ENCODE measurements around the gene LCE3B. TPM values are rescaled to one million over a fixed set of nuclear protein-coding genes. Genes with fewer than 3 reads are reported as not detected.
"Not testable (repeated sequence)": the region's sequence is repeated elsewhere in the genome, so short reads cannot be mapped to it uniquely, and the experiment has no call there.

The LCE3B gene, protein sequence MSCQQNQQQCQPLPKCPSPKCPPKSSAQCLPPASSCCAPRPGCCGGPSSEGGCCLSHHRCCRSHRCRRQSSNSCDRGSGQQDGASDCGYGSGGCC
- total RNA-seq = not detected
- not detected for polyA plus RNA-seq
- total RNA-seq = 0 reads per million in 6 experiments

- Mint-ChIP-seq H3K36me3 (peaks cover 0 to 3% (median 0%) of the 10 kb centered on the region in 3 donors), H3K27me3 (peaks cover 0 to 21% (median 9%) of the 10 kb centered on the region in 5 donors), H3K4me1 (no peaks in the 10 kb centered on the region), H3K9me3 (peaks cover 0 to 12% (median 6%) of the 10 kb centered on the region in 9 donors), H3K4me3 (no peak within 1 kb of the TSS), H3K27ac (peak within 1 kb of the TSS in 1 of 10 donors; percentile 18)
- POLR2A ChIA-PET = no interaction called here
- ATAC-seq (no peak), DNase-seq (no peak)
These were observed at the start of gene LCE3B for GRCh38 chr1:152613511-152613910. LCE3B (plus strand) TSS chr1:152613811; CDS start chr1:152613811, 0 bp downstream.

DNA sequence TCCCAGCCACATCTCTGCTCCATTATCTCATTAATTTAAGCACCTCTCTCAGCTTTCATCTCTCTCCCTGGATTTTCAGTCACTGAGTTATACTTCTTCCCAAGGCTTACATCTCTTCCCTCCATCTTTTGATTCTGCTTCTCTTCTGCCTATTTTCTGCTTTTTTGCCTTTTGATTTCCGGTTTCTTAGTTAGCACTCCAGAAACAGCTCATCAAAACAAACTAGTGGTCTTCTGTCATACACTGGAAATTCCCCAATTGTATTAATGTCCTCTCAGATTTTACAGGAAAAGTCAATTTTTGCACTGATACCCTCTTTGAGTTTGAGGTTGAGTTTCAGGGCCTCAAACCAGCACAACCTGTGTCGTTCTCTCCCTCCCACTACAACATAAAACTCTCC lies 48.5 kb upstream of the LCE3B start:
- no peaks in the 10 kb centered on the region for H3K4me1 Mint-ChIP-seq
- peaks cover 0 to 12% (median 4%) of the 10 kb centered on the region in 3 donors for H3K36me3 Mint-ChIP-seq
- H3K9me3 Mint-ChIP-seq = peaks cover 9 to 22% (median 13%) of the 10 kb centered on the region in 9 donors
- H3K27ac Mint-ChIP-seq = no peak overlapping the region
- ATAC-seq (no peak), DNase-seq (no peak)
- POLR2A ChIA-PET = no interaction called here
- no peak overlapping the region for H3K4me3 Mint-ChIP-seq
- peaks cover 0 to 16% (median 5%) of the 10 kb centered on the region in 5 donors for H3K27me3 Mint-ChIP-seq

DNA sequence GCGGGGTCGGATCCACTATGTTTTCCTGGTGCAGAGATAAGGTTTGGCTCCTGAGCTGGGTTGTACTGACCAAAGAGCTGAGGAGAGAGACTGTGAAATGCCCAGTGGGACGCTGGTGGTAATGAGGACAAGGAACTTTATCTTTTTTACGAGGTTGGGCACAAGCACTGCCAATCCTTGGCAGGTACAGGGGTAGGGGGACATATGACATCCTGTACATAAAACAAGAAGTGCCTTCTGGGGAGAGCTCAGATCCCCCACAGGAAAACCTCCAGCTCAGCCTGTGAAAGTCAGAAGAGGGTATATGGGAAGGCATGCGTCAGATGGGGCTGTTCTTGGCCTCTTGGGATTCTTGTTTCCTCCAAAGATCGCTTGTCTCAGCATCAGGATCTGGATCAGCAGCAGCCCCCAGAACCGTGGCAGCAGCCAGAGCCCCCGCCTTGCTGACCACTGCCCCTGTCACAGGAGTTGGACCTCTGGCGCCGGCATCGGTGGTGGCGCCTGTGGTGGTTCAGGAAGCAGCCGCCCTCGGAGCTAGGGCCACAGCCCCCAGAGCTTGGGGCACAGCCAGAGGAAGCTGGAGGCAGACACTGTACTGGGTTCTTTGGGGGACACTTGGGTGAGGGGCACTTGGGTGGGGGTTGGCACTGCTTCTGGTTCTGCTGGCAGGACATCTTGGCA lies 47.9 kb upstream of the LCE3B start:
- POLR2A ChIA-PET = no interaction called here
- Mint-ChIP-seq H3K9me3 (peaks cover 9 to 23% (median 13%) of the 10 kb centered on the region in 9 donors), H3K4me1 (no peaks in the 10 kb centered on the region), H3K4me3 (no peak overlapping the region), H3K27ac (no peak overlapping the region), H3K36me3 (peaks cover 0 to 13% (median 4%) of the 10 kb centered on the region in 3 donors), H3K27me3 (peaks cover 0 to 16% (median 5%) of the 10 kb centered on the region in 5 donors)
- ATAC-seq (no peak), DNase-seq (no peak)

- Mint-ChIP-seq H3K4me3 (no peak within 1 kb of the TSS), H3K27me3 (peaks cover 4 to 21% (median 10%) of the 10 kb centered on the region in 5 donors), H3K27ac (no peak within 1 kb of the TSS), H3K36me3 (peaks cover 0 to 17% (median 4%) of the 10 kb centered on the region in 3 donors), H3K4me1 (no peaks in the 10 kb centered on the region), H3K9me3 (peaks cover 10 to 32% (median 16%) of the 10 kb centered on the region in 9 donors)
- no peak for DNase-seq
- POLR2A ChIA-PET = no interaction called here
- ATAC-seq = no peak
These were observed 46.9 kb upstream of the LCE3B start, which contains the start of gene LCE3E for GRCh38 chr1:152566681-152567080. LCE3E (minus strand) TSS chr1:152566780; CDS start chr1:152566208, 572 bp downstream.

DNA sequence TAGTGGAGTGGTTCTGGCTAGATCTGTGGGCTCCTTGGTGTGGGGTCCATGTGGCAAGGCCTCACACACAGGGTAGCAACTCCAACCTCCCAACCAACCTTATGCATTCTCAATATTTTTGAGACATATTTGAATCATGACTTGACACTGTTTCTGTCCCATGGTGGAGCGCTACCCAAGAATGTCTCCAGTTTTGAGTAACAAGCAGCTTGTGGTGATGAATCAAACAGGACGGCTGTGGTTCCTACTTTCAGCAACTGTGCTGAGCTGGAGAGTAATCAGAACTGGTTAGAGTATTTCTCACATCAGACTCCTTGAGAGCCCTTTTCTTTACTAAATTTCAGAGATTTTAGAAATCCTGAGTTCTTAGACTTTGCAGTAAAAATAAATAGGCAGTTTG lies 36.4 kb upstream of the LCE3B start:
- no peaks in the 10 kb centered on the region for H3K36me3 Mint-ChIP-seq
- ATAC-seq = no peak

GRCh38 chr1:152579526-152579925 lies 34.1 kb upstream of the LCE3B start:
- H3K36me3 Mint-ChIP-seq, H3K4me3 Mint-ChIP-seq, H3K4me1 Mint-ChIP-seq, POLR2A ChIA-PET, H3K27ac Mint-ChIP-seq, ATAC-seq, DNase-seq, H3K9me3 Mint-ChIP-seq: not testable (repeated sequence)
- H3K27me3 Mint-ChIP-seq = peaks cover 13 to 36% (median 18%) of the 10 kb centered on the region in 5 donors

More for the DNA sequence above, 36.4 kb upstream of the LCE3B start:
- POLR2A ChIA-PET = no interaction called here
- Mint-ChIP-seq H3K27me3 (peaks cover 21 to 60% (median 35%) of the 10 kb centered on the region in 5 donors), H3K9me3 (no peaks in the 10 kb centered on the region), H3K4me1 (no peaks in the 10 kb centered on the region), H3K27ac (no peak overlapping the region), H3K4me3 (no peak overlapping the region)
- DNase-seq = no peak

DNA sequence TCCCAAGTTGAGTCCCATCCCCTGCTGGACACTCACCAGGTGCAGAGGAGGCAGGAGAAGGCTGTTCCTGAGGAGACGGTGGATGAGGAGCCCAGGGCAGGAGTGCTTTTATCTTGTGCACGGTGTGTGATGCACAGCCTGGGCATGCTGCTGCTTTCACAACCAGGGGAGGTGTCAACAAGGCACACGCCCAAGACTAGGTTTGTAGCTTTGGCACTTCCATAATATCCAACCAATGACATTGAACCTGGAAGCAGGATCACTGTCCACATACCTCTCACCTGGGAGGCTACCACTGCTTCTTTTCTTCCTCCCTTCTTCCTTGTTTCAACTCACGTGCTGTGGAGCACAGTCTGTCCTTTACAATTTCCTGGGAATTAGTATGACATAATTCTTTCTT lies 33.2 kb upstream of the LCE3B start, which contains the start of gene LCE3D:
LCE3D (minus strand) TSS at position 84 of the 400 bp plus-strand sequence. CDS start 580 bp downstream, outside the sequence.
- no peak within 1 kb of the TSS for H3K27ac Mint-ChIP-seq
- H3K27me3 Mint-ChIP-seq = peaks cover 8 to 27% (median 14%) of the 10 kb centered on the region in 5 donors
- H3K4me3 Mint-ChIP-seq = no peak within 1 kb of the TSS
- H3K36me3 Mint-ChIP-seq = no peaks in the 10 kb centered on the region
- DNase-seq (no peak), ATAC-seq (no peak)
- POLR2A ChIA-PET = no interaction called here
- H3K4me1 Mint-ChIP-seq = no peaks in the 10 kb centered on the region
- peaks cover 0 to 2% (median 0%) of the 10 kb centered on the region in 9 donors for H3K9me3 Mint-ChIP-seq

GRCh38 chr1:152582647-152583046 lies 31.0 kb upstream of the LCE3B start:
- Mint-ChIP-seq H3K9me3 (peaks cover 0 to 4% (median 0%) of the 10 kb centered on the region in 9 donors), H3K27ac (no peak overlapping the region), H3K4me3 (no peak overlapping the region), H3K36me3 (no peaks in the 10 kb centered on the region), H3K4me1 (no peaks in the 10 kb centered on the region), H3K27me3 (peaks cover 4 to 22% (median 14%) of the 10 kb centered on the region in 5 donors)
- ATAC-seq = no peak
- POLR2A ChIA-PET = no interaction called here
- no peak for DNase-seq

DNA sequence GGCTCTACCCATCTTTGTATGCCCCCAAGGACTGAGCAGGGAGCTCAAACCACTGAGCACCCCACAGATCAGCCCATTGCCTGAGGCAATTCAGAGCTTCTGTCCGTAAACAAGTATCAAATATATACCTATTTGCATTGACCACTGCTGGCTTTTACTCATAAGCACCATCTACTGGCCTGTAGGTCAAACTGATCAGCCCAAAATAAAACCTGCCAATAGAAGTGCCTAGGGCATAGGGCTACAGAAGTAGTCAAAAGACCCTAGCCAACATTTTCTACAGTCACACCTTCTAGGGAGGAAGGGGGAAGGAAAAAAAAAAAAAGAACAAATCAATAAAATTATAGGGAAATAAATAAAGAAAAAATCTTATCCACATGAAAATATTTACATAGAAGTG lies 28.0 kb upstream of the LCE3B start:
- Mint-ChIP-seq H3K9me3 (peaks cover 0 to 4% (median 0%) of the 10 kb centered on the region in 9 donors), H3K4me1 (no peaks in the 10 kb centered on the region), H3K27me3 (peaks cover 1 to 6% (median 3%) of the 10 kb centered on the region in 5 donors), H3K36me3 (no peaks in the 10 kb centered on the region), H3K4me3 (no peak overlapping the region), H3K27ac (no peak overlapping the region)
- ATAC-seq (no peak), DNase-seq (no peak)
- POLR2A ChIA-PET = no interaction called here

- Mint-ChIP-seq H3K36me3 (no peaks in the 10 kb centered on the region), H3K4me1 (no peaks in the 10 kb centered on the region), H3K9me3 (peaks cover 0 to 10% (median 0%) of the 10 kb centered on the region in 9 donors), H3K27me3 (peaks cover 0 to 6% (median 0%) of the 10 kb centered on the region in 5 donors), H3K4me3 (no peak overlapping the region), H3K27ac (no peak overlapping the region)
- POLR2A ChIA-PET = no interaction called here
- ATAC-seq (no peak), DNase-seq (no peak)
These were observed 16.6 kb upstream of the LCE3B start for GRCh38 chr1:152596986-152597385.

DNA sequence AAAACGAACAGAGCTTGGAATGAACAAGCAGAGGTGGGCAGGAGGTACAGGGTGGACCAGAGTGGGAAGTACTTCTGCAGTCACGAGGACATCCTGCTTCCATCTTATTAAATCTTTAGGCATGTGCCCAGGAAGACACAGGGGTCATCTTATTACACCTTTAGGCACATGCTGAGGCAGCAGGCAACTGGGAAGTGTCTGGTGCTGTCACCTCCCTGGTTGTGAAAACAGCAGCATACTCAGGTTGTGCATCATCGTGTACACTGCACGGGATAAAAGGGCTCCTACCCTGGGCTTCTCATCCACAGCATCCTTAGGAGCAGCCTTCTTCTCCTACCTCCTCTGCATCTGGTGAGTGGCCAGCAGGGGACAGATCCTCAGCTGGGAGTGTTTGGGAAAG lies 13.7 kb upstream of the LCE3B start, which contains the start of gene LCE3C:
LCE3C (plus strand) TSS at position 301 of the 400 bp plus-strand sequence. CDS start 498 bp downstream, outside the sequence.
- peaks cover 0 to 7% (median 0%) of the 10 kb centered on the region in 9 donors for H3K9me3 Mint-ChIP-seq
- no peak within 1 kb of the TSS for H3K4me3 Mint-ChIP-seq
- no peaks in the 10 kb centered on the region for H3K4me1 Mint-ChIP-seq
- no peaks in the 10 kb centered on the region for H3K36me3 Mint-ChIP-seq
- POLR2A ChIA-PET = no interaction called here
- ATAC-seq (no peak), DNase-seq (no peak)
- peak within 1 kb of the TSS in 1 of 10 donors; percentile 13 for H3K27ac Mint-ChIP-seq
- H3K27me3 Mint-ChIP-seq = peaks cover 0 to 9% (median 4%) of the 10 kb centered on the region in 5 donors

DNA sequence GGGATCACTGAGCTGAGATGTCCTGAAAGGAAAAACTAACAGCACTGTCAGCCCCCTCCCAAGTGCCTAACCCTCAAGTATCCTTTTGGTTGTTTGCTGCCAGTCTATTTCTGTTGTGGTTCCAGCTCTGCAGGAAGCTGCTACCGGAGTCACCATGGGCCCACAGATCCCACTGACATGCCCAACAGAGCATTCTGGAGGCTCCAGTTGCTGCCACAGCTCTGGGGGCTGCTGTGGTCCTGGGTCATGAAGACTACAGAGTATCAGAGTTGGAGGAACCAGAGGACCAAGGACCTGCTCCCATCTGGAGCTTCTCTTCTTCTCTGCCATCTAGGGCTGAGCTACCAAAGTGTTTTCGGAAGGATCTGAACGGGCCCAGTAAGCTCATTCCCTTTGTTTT lies 8.4 kb downstream of the LCE3B start:
- POLR2A ChIA-PET = no interaction called here

DNA sequence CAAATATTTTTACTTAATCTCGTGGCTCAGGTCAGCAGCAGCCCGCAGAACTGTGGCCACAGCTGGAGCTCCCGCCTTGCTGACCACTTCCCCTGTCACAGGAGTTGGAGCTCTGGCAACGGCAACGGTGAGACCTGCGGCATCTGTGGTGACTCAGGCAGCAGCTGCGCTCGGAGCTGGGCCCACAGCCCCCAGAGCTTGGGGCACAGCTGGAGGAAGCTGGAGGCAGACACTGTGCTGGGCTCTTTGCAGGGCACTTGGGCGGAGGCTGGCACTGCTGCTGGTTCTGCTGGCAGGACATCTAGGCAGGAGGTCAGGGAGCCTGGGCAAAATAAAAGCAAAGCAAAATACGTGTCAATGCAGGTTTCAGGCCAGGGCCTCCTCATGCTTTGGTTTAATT lies 9.2 kb downstream of the LCE3B start, which contains the start of gene LCE3A:
LCE3A (minus strand) TSS at position 301 of the 400 bp plus-strand sequence; CDS start at position 301, 0 bp downstream.
- Mint-ChIP-seq H3K27ac (peak within 1 kb of the TSS in 1 of 10 donors; percentile 35), H3K27me3 (peaks cover 13 to 30% (median 27%) of the 10 kb centered on the region in 5 donors), H3K4me1 (peaks cover 0 to 5% (median 2%) of the 10 kb centered on the region in 4 donors), H3K9me3 (peaks cover 0 to 19% (median 15%) of the 10 kb centered on the region in 9 donors), H3K4me3 (peak within 1 kb of the TSS in 1 of 10 donors; percentile 21), H3K36me3 (peaks cover 0 to 12% (median 0%) of the 10 kb centered on the region in 3 donors)
- ATAC-seq (no peak), DNase-seq (no peak)
- POLR2A ChIA-PET = no interaction called here

More for the DNA sequence above, 8.4 kb downstream of the LCE3B start:
- Mint-ChIP-seq H3K4me1 (peaks cover 0 to 5% (median 2%) of the 10 kb centered on the region in 4 donors), H3K36me3 (peaks cover 0 to 12% (median 0%) of the 10 kb centered on the region in 3 donors), H3K27ac (no peak overlapping the region), H3K4me3 (no peak overlapping the region), H3K27me3 (peaks cover 10 to 23% (median 19%) of the 10 kb centered on the region in 5 donors), H3K9me3 (peaks cover 0 to 24% (median 18%) of the 10 kb centered on the region in 9 donors)
- no peak for DNase-seq
- no peak for ATAC-seq

Data from naive thymus-derived CD8-positive, alpha-beta T cell (primary cell).